GM19438 (cell line): ENCODE data around the gene PDE9A.

Experiments used
- ATAC-seq: cut with Tn5 transposase; IDR thresholded peaks from one replicate; pipeline ENCODE4 v1.9.1; 2021; ENCODE audit warnings: low read depth; ENCODE audit not compliant: unreplicated experiment

The PDE9A gene

GRCh38 chr21:42753804-42754203, 100.4 kb downstream of the PDE9A start:
- no peak for ATAC-seq

GRCh38 chr21:42754270-42754933, 101.0 kb downstream of the PDE9A start:
- ATAC-seq, result no peak

GRCh38 chr21:42755031-42755665, 101.7 kb downstream of the PDE9A start:
- no peak for ATAC-seq

DNA sequence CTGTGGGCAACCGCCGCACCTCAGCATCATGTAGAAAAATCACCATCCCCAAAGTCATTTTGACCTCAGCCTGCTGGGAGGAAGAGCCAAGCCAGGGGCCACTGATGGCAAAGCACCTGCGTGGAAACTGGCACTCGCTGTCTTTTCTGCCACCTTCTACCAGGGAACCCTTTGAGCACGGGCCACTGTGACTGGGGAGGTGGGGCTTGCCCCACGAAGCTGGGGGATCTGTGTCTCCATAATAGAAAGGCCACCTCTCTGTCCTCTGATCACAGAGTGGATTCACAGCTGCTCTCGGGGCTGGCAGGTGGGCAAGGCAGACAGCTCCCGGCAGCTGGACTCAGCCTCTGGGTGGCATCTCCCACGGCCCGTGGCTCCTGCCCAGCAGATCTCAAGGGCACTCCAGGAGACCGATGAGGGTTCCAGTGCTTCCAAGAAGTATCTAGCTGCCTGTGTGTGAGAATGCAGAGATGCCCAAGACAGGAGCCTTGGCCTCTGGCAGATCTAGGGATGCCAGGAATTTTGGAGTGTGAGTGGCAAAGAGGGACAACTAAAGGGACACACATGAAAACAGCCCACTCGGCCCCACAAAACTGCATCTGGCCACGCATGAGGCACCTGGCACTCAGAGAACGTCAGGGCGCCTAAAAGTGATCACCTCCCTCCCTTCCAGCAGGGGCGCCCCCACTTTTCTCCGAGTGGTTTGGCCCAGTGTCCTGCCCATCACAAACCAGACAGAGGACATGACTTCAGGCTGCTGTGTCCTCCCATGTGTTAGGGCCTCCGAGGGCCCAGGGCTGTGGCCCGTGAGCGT, 102.6 kb downstream of the PDE9A start:
- no peak for ATAC-seq

DNA sequence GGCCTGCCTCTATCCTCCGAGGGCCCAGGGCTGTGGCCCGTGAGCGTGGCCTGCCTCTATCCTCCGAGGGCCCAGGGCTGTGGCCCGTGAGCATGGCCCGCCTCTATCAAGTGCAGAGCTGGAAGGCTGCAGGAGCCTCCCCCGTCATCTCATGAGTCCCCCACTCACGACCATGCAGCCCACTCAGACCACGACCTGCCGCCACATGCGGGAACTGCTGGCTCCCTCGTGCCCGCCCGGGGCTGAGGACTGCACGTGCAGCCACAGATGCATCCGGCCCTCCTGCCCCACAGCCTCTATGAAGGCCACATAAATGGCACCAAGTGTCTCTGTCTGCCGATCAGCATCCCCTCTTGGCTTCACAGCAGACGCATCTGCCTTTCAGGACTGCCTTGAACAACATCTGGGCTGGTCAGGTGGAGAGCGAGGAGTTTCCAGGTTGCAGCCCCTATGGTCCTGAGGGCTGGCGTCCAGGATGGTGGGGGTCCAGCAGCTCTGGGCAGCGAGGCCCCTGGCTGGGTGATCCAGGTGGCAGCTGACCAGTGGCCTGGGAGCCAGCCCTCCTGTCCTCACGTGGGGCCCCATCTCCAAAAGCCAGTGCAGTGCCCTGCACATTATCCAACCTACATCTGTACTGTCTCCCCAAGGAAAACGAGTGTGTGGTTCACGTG, 103.3 kb downstream of the PDE9A start:
- no peak for ATAC-seq

GRCh38 chr21:42757422-42757821, 104.0 kb downstream of the PDE9A start:
- no peak for ATAC-seq

DNA sequence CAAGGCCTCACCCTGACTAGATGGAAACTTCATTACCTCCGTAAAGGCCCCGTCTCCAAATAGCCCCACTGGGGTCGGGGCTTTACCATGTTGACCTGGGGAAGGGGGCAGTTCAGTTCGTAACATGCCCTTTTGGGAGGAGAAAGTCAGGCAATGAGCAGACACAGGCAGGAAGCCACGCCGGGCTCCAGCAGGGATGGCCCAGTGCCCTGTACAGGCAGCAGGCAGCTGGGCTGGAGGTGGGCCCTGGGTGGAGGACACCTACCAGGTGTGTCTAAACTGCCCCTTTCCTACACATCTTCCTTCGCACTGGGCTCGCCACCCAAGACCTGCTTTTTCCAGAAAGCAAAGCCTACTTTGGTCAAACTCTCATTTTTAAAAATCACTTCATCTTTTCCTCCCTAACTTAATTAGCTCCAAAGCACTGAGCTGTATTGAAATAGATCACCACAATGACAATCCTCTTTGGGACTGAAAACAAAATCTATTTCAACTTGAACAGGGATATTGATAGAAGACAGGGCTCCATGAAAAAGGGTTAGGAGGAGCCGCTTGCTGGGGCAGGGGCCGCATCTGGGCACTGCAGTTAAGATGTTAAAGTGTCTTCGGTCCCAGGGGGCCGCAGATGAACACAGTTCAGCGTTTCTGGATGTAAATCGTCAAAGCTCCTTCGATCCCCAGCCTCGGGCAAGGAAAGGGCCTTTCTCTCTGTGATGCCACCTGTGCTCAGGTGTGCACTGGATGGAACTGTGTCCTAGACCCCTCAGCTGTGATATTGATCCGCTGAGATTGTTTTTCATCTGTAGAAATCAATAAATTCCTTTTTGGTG, 104.6 kb downstream of the PDE9A start:
- ATAC-seq, result no peak

DNA sequence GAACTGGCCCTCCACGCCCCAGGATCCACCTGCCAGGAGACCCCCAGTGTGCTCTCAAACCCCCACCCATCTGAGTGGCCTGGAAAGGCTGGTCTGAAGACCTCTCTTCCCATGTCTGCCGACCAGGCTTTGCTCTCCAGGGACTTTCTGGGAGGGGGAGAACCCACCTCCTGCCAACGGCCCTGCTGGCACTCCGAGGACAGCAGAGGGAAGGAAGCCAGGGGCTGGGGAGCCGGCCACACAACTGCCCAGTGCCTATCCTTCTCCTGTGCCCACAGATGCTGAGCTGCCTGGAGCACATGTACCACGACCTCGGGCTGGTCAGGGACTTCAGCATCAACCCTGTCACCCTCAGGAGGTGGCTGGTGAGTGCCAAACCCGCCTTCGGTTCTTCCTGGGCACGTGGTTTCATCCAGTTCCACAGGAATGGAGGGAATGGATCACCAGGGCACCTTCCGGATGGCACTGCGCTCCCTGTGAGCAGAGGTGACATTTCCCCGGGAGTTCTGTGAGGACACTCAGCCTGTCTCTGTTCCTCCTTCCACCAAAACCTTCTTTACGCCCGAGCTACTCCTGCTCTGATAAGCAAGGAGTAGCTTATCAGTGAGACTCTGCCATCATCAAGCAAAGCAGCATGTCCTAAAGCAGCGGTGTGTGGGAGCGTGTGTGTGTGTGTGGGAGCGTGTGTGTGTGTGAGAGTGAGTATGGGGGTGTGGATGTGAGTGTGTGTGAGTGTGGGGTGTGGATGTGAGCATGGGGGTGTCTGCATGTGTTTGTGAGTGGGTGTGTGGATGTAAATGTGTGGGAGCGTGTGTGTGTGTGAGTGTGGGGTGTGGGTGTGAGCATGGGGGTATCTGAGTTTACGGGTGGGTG, 105.5 kb downstream of the PDE9A start:
- no peak for ATAC-seq

DNA sequence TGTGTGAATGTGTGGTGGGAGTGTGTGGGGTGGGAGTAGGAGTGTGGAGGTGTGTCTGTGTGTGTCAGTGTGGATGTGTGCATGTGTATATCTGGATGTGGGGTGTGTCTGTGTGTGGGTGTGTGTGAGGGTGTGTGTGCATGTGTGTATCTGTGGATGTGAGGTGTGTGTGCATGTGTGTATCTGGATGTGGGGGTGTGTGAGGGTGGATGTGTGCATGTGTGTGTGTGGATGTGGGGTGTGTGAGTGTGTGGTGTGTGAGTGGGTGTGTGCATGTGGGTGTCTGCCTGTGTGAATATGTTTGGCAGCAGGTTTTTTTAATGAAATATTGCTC, 106.1 kb downstream of the PDE9A start:
- ATAC-seq, result no peak

DNA sequence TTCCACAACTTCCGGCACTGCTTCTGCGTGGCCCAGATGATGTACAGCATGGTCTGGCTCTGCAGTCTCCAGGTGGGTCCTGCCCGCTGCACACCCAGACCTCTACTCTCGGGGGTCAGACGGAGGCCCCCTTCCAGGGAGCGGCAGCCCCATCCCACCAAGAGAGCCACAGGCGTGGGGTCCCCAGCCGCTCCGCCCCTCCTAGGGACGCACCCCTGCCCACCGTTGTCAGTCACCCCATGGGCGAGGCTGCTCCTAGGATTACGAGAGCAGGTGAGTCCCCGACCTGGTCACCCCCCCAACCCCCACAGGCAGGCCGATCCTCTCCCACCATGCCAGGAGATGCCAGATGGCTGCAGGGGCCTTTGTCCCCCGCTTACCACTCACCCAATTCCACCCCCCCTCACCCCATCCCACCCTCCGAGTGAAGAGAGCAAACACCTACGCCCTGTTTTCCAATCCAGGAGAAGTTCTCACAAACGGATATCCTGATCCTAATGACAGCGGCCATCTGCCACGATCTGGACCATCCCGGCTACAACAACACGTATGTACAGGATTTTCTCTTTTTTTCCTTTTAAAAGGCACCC, 107.0 kb downstream of the PDE9A start:
- no peak for ATAC-seq

- no peak for ATAC-seq
These were observed 107.7 kb downstream of the PDE9A start for GRCh38 chr21:42760951-42761751.

GRCh38 chr21:42761776-42762335, 108.4 kb downstream of the PDE9A start:
- ATAC-seq, result no peak

DNA sequence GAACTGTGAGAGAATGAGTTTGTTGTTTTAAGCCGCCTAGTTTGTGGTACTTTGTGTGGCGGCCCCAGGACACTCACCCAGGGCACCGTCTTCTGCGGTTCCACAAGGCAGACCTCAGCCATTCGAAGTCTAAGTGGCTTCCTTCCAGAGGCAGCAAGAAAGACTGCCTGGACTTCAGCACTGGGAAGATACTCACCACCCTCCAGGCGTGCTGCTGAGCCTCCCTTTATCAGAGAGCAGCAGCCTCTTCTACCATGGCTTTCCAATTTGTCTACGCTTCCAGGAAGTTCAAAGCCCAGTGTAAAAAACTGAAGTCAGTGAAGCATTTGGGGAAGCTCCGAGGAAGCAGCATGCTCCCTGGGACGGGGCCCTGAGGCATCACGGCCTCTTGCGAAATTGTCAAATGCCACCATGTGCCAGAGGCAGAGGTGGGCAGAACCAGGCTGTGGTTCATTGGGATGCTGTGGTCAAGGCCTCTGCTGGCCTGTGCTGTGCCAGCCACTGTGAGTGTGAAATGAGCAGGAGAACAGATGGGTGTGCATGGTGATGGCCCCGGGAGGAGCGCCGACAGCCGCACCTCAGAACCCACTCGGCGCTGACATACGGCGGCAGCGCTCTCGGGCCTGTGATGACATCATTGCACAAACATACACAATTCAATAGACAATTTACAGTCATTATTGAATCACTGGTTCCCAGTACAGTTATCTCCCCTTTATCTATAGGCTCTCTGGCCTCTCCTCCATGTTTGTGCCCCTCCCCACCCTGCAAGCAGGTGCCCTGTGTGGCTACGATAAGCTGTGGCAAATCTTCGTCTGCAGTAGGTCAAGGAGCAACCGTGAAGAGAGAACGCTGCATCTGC, 110.4 kb downstream of the PDE9A start:
- no peak for ATAC-seq

- no peak for ATAC-seq
These were observed 111.0 kb downstream of the PDE9A start for GRCh38 chr21:42764443-42764760.

DNA sequence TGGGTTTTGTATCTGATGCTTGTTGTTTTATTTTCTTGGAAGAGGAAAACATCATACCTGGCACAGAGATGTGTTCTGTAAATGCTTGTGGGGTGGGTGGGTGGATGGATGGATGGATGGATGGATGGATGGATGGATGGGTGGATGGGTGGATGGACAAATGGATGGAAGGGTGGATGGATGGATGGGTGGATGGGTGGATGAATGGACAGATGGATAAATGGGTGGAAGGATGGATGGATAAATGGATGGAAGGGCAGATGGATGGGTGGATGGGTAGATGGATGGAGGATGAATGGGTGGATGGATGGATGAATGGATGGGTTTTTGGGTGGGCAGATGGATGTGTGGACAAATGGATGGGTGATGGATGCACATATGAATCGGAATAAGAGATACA, 111.5 kb downstream of the PDE9A start:
- ATAC-seq, result no peak

DNA sequence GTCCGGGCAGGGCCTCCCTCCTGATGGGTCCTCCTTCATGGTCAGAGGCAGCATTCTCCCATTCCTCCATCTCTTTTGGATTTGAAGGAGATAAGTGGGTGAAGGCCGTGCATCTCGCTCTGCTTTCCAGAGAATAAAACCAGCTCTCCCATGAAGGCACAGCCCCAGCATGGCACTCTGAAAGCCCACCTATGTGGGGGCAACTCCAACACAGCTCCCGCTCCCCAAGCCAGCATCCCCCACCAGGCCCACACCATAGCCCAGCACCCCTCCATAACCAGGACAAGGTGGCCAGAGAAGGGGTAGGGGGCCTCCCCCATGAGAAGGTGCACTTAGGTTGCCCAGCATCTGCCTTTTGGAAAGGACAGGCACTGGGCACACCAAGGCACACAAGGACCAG, 112.2 kb downstream of the PDE9A start:
- ATAC-seq, result no peak
